C4-2B (cell line): ENCODE results near the gene CCDC159.
"Not testable (repeated sequence)": the region's sequence is repeated elsewhere in the genome, so short reads cannot be mapped to it uniquely, and the experiment has no call there.

Source experiments
- ZFX ChIP-seq: fragments of 450-650 bp; IDR thresholded peaks from 2 replicates; pipeline ENCODE4 v1.6.1; 2017
- TF ChIP-seq, protein P1 (sequence below): fragments of 450-650 bp; conservative IDR thresholded peaks from 2 replicates; pipeline ENCODE4 v1.5.1; 2017; ENCODE audit warnings: mild to moderate bottlenecking

DNA sequence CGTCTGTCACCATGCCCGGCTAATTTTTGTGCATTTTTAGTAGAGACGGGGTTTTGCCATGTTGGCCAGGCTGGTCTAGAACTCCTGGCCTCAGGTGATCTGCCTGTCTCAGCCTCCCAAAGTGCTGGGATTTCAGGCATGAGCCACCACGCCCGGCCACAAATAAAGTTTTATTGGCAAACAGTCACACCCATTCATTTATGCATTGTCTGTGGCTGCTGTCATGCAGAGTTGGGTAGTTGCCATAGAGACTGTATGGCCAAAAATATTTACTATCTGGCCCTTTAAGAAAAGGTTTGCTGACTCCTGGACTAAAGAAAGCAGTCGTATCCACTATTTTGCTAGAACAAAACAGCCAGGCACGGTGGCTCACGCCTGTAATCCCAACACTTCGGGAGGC lies 12.5 kb upstream of the CCDC159 start:
- TF ChIP-seq ZFX, result not testable (repeated sequence)
- TF ChIP-seq, protein P1, sequence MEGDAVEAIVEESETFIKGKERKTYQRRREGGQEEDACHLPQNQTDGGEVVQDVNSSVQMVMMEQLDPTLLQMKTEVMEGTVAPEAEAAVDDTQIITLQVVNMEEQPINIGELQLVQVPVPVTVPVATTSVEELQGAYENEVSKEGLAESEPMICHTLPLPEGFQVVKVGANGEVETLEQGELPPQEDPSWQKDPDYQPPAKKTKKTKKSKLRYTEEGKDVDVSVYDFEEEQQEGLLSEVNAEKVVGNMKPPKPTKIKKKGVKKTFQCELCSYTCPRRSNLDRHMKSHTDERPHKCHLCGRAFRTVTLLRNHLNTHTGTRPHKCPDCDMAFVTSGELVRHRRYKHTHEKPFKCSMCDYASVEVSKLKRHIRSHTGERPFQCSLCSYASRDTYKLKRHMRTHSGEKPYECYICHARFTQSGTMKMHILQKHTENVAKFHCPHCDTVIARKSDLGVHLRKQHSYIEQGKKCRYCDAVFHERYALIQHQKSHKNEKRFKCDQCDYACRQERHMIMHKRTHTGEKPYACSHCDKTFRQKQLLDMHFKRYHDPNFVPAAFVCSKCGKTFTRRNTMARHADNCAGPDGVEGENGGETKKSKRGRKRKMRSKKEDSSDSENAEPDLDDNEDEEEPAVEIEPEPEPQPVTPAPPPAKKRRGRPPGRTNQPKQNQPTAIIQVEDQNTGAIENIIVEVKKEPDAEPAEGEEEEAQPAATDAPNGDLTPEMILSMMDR, result not testable (repeated sequence)
